ENCODE measurements around the gene RPLP1.

The RPLP1 gene

DNA sequence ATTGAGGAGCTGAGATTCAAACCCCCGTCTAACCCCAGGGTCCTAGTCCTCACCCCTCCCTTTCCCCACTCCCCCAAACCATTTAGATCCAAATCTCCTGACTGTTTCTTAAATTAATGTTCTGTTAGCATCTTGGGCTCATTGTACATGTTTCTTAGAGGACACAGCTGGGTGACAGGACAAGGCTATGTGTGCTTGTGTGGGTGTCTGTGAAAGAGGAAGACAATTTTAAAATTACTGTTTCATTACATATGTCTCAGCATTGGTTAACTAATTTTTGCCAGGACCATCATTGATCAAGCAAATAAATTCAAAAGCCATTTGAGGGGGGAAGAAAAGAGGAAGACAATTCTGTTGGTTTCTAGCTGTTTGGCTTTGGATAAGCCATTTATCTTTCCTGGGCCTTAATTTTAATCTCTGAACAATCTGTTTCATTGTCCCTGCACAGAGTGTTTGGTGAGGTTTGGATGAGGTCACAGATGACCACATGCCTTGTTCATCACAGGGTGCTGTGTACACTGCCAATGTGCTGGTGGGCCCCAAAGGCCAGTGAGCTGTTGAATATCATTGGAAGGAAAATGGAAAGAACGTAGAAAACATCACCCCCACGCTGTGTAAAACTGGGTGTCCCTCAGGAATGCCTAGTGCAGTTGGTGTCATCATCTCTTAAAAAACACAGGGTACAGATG is 51.9 kb downstream of the RPLP1 start:
- no peak for DNase-seq (ENCODE audit: low read depth, low spot score)
- TF ChIP-seq, protein P1, sequence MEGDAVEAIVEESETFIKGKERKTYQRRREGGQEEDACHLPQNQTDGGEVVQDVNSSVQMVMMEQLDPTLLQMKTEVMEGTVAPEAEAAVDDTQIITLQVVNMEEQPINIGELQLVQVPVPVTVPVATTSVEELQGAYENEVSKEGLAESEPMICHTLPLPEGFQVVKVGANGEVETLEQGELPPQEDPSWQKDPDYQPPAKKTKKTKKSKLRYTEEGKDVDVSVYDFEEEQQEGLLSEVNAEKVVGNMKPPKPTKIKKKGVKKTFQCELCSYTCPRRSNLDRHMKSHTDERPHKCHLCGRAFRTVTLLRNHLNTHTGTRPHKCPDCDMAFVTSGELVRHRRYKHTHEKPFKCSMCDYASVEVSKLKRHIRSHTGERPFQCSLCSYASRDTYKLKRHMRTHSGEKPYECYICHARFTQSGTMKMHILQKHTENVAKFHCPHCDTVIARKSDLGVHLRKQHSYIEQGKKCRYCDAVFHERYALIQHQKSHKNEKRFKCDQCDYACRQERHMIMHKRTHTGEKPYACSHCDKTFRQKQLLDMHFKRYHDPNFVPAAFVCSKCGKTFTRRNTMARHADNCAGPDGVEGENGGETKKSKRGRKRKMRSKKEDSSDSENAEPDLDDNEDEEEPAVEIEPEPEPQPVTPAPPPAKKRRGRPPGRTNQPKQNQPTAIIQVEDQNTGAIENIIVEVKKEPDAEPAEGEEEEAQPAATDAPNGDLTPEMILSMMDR (IDR thresholded peaks at IDR 0.05; ENCODE audit: low read depth, low read length), result no peak
- H3K4me3 ChIP-seq (ENCODE audit: low read depth, low read length), result no peak overlapping the region
- in situ Hi-C loops (cut with HindIII; ENCODE audit: low sequenced_read_pairs), result no loop called here
